Mucosa of stomach (tissue), 1 donor: ENCODE results near the gene TRIM9.
"Not testable (repeated sequence)": the region's sequence is repeated elsewhere in the genome, so short reads cannot be mapped to it uniquely, and the experiment has no call there.

ENCODE experiments used
- H3K27me3 ChIP-seq: one replicate; pipeline ENCODE4 v1.7.0; 2013; ENCODE audit warnings: mild to moderate bottlenecking, low read length; ENCODE audit not compliant: control insufficient read depth, insufficient read depth
- H3K36me3 ChIP-seq: one replicate; pipeline ENCODE4 v1.7.0; 2013; ENCODE audit warnings: low read length; ENCODE audit not compliant: control insufficient read depth, insufficient read depth
- H3K4me1 ChIP-seq: one replicate; pipeline ENCODE4 v1.7.0; 2013; ENCODE audit warnings: mild to moderate bottlenecking, low read length; ENCODE audit not compliant: control insufficient read depth, insufficient read depth
- H3K4me3 ChIP-seq: one replicate; pipeline ENCODE4 v1.7.0; 2013; ENCODE audit warnings: low read length
- H3K9ac ChIP-seq: one replicate; pipeline ENCODE4 v1.7.0; 2013; ENCODE audit warnings: mild to moderate bottlenecking, low read length, moderate library complexity
- H3K9me3 ChIP-seq: one replicate; pipeline ENCODE4 v1.7.0; 2013; ENCODE audit warnings: mild to moderate bottlenecking, low read length, moderate library complexity; ENCODE audit not compliant: control insufficient read depth
- donor health status: Pancreatic carcinoma.

Gene TRIM9

DNA sequence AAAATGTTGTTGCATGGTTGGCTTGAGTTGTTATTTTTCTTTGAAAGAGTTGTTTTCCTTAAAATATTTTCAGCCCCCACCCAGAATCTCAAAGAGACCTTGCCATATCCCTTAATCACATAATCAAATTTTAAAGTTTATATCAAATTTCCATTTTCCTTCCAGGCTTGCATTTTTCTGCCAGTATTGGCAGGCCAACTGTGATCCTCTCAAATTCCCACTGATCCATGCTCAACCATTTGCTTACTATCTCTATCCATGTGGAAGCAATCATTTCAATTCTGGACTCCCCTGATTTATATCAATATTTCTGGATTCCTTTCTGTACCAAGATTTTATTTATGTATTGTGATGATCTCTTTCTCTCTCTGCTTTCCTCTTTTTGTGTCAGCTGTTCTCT lies 86.5 kb downstream of the TRIM9 start:
- no peaks in the 10 kb centered on the region for H3K36me3 ChIP-seq
- no peaks in the 10 kb centered on the region for H3K9me3 ChIP-seq
- H3K4me3 ChIP-seq = no peak overlapping the region
- no peaks in the 10 kb centered on the region for H3K27me3 ChIP-seq
- no peak overlapping the region for H3K9ac ChIP-seq
- H3K4me1 ChIP-seq = no peaks in the 10 kb centered on the region

DNA sequence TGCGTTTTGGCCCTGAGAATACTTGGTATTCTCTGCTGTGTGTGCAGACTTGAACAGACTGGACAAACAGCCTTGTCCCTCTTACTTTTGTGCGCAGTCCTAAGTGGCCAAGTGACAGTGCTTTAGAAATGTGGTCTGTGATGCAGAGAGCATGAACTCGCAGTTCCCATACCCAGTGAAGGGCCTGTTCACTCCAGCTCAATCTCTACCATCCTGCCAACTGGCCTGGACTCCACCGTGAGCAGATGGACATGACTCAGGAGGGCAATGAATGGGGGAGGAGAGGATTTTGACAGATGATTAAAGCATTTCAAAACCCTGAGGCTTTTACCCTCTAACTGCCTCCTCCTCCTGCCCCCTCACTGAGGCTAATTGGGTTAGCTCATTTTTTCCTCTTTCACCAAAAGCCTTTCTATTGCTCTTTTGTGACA lies 88.1 kb downstream of the TRIM9 start:
- Histone ChIP-seq H3K36me3 (no peaks in the 10 kb centered on the region), H3K27me3 (no peaks in the 10 kb centered on the region), H3K9ac (no peak overlapping the region), H3K4me3 (no peak overlapping the region), H3K9me3 (no peaks in the 10 kb centered on the region), H3K4me1 (no peaks in the 10 kb centered on the region)

- Histone ChIP-seq H3K4me3 (no peak overlapping the region), H3K27me3 (no peaks in the 10 kb centered on the region), H3K9me3 (no peaks in the 10 kb centered on the region), H3K4me1 (no peaks in the 10 kb centered on the region), H3K36me3 (no peaks in the 10 kb centered on the region), H3K9ac (no peak overlapping the region)
Measured at GRCh38 chr14:51006324-51006723, 88.6 kb downstream of the TRIM9 start.

DNA sequence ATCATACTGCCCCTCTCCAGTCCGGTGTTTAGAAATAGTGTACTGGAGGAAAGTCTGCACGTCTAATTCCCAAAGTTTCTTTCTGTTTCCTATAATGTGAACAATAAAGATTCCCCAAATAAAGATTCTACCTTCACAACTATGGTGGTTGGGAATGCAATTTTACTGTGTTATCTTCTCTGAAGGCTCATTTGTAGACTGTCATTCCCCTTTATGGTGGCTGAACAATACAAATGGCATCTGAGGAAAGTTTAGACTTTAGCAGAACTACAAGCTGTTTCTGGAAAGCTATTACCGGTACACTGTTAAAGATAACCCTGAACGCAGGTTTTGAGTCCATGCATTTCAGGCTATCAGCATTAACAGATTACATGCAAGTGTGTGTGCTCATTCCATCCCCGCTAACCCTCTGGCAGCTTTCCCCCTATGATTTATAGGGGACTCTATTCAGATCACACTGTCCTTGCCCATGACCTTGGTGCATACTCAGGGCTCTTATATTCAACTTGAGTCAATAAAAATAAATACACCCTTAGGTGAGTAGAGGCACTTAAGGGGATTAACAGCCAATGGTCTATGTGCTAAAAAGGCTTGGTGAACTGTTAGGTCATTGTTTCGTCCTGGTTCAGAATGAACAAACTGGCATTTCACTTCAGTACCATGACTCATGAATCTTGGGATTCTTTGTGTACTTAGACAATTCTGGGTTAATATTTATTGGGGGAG lies 89.9 kb downstream of the TRIM9 start:
- Histone ChIP-seq H3K27me3 (no peaks in the 10 kb centered on the region), H3K4me1 (no peaks in the 10 kb centered on the region)

DNA sequence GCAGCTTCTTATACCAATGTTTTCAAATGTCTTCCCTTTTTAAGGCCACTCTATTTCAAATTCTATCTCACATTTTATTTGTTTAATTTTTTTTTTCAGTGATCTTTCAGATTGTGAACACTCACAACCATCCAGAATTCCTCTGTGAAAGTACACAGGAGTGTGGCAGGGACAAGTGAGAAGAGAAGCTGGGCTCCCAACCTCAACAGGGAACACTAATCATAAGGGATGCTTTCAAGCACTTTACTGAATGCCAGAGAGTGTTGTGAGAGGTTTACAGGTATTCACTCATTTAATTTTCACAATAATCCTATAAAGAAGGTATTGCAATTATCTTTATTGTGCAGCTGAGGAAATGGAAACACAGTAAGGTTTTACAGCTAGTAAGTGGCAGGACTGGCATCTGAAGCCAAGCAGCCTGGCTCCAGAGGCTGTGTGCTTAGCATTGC lies 90.5 kb downstream of the TRIM9 start:
- Histone ChIP-seq H3K4me3 (no peak overlapping the region), H3K9me3 (no peaks in the 10 kb centered on the region), H3K4me1 (no peaks in the 10 kb centered on the region), H3K36me3 (no peaks in the 10 kb centered on the region), H3K27me3 (no peaks in the 10 kb centered on the region), H3K9ac (no peak overlapping the region)

More for the DNA sequence above, 89.9 kb downstream of the TRIM9 start:
- Histone ChIP-seq H3K9me3 (no peaks in the 10 kb centered on the region), H3K9ac (no peak overlapping the region), H3K36me3 (no peaks in the 10 kb centered on the region), H3K4me3 (no peak overlapping the region)

- Histone ChIP-seq H3K9me3 (no peaks in the 10 kb centered on the region), H3K4me3 (no peak overlapping the region), H3K27me3 (no peaks in the 10 kb centered on the region), H3K9ac (no peak overlapping the region), H3K36me3 (no peaks in the 10 kb centered on the region), H3K4me1 (no peaks in the 10 kb centered on the region)
Measured at GRCh38 chr14:51002406-51002999, 92.4 kb downstream of the TRIM9 start.

- no peaks in the 10 kb centered on the region for H3K4me1 ChIP-seq
- H3K4me3 ChIP-seq = no peak overlapping the region
- no peaks in the 10 kb centered on the region for H3K27me3 ChIP-seq
- no peak overlapping the region for H3K9ac ChIP-seq
- no peaks in the 10 kb centered on the region for H3K36me3 ChIP-seq
- H3K9me3 ChIP-seq = no peaks in the 10 kb centered on the region
Measured at GRCh38 chr14:51000566-51000965, 94.3 kb downstream of the TRIM9 start.

DNA sequence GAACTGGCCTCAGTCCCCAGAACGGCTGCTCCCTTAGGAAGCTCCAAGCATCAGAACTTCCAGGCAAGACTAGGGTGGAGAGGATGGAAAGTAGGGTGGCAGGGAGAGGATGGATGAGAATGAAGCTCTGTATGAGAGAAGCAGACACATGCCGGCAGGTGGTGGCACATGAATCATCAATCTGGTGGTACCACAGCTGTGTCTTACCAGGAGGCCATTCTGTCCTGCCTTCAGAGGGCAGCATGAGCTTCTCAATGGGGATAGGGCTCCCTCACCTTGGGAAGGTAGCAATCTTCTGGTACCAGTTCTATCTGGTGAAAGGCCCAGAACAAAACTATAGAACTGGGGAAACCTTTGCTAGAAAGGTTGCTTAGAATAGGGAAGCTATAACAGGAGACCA lies 95.2 kb downstream of the TRIM9 start:
- H3K36me3 ChIP-seq = no peaks in the 10 kb centered on the region
- no peaks in the 10 kb centered on the region for H3K4me1 ChIP-seq
- no peak overlapping the region for H3K9ac ChIP-seq
- H3K27me3 ChIP-seq = no peaks in the 10 kb centered on the region
- no peaks in the 10 kb centered on the region for H3K9me3 ChIP-seq
- no peak overlapping the region for H3K4me3 ChIP-seq

DNA sequence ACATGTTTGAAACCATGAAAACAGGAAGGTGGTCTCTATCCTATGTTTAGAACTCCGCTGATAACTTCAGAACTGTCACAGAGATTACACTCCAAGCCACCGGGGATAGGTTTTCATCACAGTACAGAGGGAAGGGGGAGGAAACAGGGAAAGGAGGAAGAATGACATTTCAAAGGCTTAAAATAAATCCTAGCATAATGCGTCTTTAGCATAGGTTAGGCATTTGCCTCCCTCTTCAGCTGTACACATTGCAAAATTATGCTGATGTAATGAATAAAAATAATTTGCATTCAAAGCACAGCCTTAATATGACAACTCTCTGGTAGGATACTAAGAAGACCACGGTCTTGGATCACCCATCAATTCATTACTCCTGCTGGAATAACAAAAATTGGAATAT lies 96.3 kb downstream of the TRIM9 start:
- H3K4me3 ChIP-seq = no peak overlapping the region
- H3K27me3 ChIP-seq = no peaks in the 10 kb centered on the region
- no peaks in the 10 kb centered on the region for H3K36me3 ChIP-seq
- no peak overlapping the region for H3K9ac ChIP-seq
- no peaks in the 10 kb centered on the region for H3K9me3 ChIP-seq
- no peaks in the 10 kb centered on the region for H3K4me1 ChIP-seq

DNA sequence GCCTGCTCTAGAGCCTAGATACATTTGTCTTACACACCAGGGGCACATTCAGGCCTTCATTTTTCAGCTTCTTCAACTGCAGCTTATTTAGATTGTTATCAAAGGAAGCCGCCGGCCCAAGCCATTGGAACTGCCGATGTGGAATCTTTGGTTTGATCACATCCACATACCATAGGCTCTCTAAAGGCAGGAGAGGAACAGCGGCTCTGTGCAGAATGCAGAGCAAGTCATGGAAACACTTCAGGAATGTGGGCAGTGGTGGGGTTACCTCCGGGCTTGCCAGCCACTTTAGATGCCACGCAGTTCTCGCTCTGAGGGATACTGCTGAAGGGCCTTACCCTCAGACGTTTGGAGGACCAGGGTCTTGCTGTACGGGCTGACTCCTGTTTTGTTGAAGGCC lies 97.2 kb downstream of the TRIM9 start:
- no peak overlapping the region for H3K9ac ChIP-seq
- H3K27me3 ChIP-seq = no peaks in the 10 kb centered on the region
- no peaks in the 10 kb centered on the region for H3K36me3 ChIP-seq
- H3K4me1 ChIP-seq = no peaks in the 10 kb centered on the region
- no peak overlapping the region for H3K4me3 ChIP-seq
- no peaks in the 10 kb centered on the region for H3K9me3 ChIP-seq

DNA sequence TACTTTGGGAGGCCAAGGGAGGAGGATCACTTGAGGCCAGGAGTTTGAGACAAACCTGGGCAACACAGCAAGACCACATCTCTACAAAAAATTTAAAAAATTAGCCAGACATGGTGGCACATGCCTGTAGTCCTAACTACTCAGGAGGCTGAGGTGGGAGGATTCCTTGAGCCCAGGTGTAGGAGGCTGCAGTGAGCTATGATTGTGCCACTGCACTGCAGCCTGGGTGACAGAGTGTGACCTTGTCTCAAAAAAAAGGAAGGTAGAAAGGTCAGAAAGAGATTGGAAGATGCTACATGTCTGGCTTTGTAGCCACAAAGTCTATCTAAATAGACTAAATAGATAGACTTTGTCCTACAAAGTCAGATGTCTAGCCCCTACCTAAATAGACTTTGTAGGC lies 100.7 kb downstream of the TRIM9 start:
- not testable (repeated sequence) for H3K36me3 ChIP-seq, H3K4me1 ChIP-seq, H3K27me3 ChIP-seq, H3K4me3 ChIP-seq, H3K9ac ChIP-seq, H3K9me3 ChIP-seq

DNA sequence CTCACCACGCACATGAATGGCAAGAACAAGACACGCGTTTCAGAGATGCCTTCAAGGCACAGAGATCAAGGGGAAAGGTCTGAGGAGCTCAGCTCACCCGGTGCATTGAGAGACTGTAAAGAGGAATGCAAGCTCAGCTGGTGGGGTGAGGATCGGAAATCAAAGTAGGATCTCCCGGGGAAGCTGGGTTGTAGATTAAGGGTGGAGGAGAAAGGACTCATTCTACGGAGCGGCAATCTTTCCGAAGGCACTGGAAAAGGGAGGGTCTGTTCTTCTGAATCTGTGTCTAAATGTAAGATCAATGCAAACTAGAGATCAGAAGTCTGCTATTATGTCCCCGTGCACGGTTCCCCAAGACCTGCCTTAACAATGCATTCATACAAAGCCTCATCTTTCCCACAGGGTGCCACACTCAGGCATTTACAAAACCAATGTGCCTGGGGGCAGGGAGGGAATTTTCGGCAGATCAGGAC lies 109.0 kb downstream of the TRIM9 start:
- no peak overlapping the region for H3K9ac ChIP-seq
- no peaks in the 10 kb centered on the region for H3K27me3 ChIP-seq
- H3K4me3 ChIP-seq = no peak overlapping the region
- no peaks in the 10 kb centered on the region for H3K4me1 ChIP-seq
- H3K9me3 ChIP-seq = no peaks in the 10 kb centered on the region
- H3K36me3 ChIP-seq = no peaks in the 10 kb centered on the region
